Tibial nerve (tissue), 4 donors: Measurements from ENCODE around the gene UNG.

Experiments used
- CTCF ChIP-seq, 5 experiments: fragments of 200-600 bp in 3 of 5; fragments of 450-650 bp in 2 of 5; sonication (generic) in 3 of 5; IDR thresholded peaks; one replicate each; pipeline ENCODE4 v1.5.1; 2016 to 2019; ENCODE audit warnings: antibody characterized with exemption in 5 of 5, mild to moderate bottlenecking in 3 of 5, moderate library complexity in 2 of 5
- EP300 ChIP-seq, 2 donors: sonication (generic); formaldehyde crosslinking; IDR thresholded peaks; one replicate each; pipeline ENCODE4 v1.6.1; 2017; ENCODE audit warnings: antibody characterized with exemption in 2 of 2, mild to moderate bottlenecking in 1 of 2
- POLR2A ChIP-seq, 2 donors: fragments of 450-650 bp; IDR thresholded peaks; one replicate each; pipeline ENCODE4 v1.6.1; 2017; ENCODE audit warnings: antibody characterized with exemption in 2 of 2, mild to moderate bottlenecking in 2 of 2, moderate library complexity in 2 of 2

GRCh38 chr12:109137055-109137454 is 39.7 kb downstream of the UNG start:
- TF ChIP-seq CTCF (IDR thresholded peaks at IDR 0.05) (no peak), POLR2A (IDR thresholded peaks at IDR 0.05) (no peak), EP300 (IDR thresholded peaks at IDR 0.05) (peak; percentile 78 to 86)
